GM23338 (cell line): ENCODE measurements around the gene FAM162A. TPM values are rescaled to one million over a fixed set of nuclear protein-coding genes. Genes with fewer than 3 reads are reported as not detected.

Experiments used
- ATAC-seq: fragments of 200-7000 bp; cut with Tn5 transposase; 3 replicates; pipeline ENCODE4 v1.9.1; 2020
- DNase-seq: peaks from one replicate; pipeline ENCODE4 v3.0.0-alpha.2; 2015; ENCODE audit warnings: low spot score
- H2AFZ ChIP-seq: fragments of 200-600 bp; sonication (generic); 2 replicates; pipeline ENCODE4 v1.8.0; 2016; ENCODE audit warnings: antibody characterized with exemption, mild to moderate bottlenecking, moderate library complexity
- H3F3A ChIP-seq: fragments of 200-600 bp; sonication (generic); replicated peaks from 2 replicates; pipeline ENCODE4 v1.8.0; 2017; ENCODE audit warnings: antibody characterized with exemption, mixed run types, low read depth
- H3K27ac ChIP-seq: fragments of 200-600 bp; sonication (generic); 2 replicates; pipeline ENCODE4 v1.6.1; 2016; ENCODE audit warnings: low read depth
- H3K27me3 ChIP-seq: fragments of 200-600 bp; sonication (generic); 2 replicates; pipeline ENCODE4 v1.8.0; 2016; ENCODE audit warnings: mild to moderate bottlenecking, mixed run types, moderate library complexity; ENCODE audit not compliant: insufficient read depth
- H3K36me3 ChIP-seq: fragments of 200-600 bp; sonication (generic); 2 replicates; pipeline ENCODE4 v1.8.0; 2016; ENCODE audit warnings: mild to moderate bottlenecking; ENCODE audit not compliant: insufficient read depth
- H3K4me1 ChIP-seq: fragments of 200-600 bp; sonication (generic); 2 replicates; pipeline ENCODE4 v1.8.0; 2016; ENCODE audit warnings: mild to moderate bottlenecking, moderate library complexity; ENCODE audit not compliant: insufficient read depth
- H3K4me2 ChIP-seq: fragments of 200-600 bp; sonication (generic); 2 replicates; pipeline ENCODE4 v1.7.1; 2017; ENCODE audit warnings: mixed run types
- H3K4me3 ChIP-seq: fragments of 200-600 bp; sonication (generic); 2 replicates; pipeline ENCODE4 v1.6.1; 2016; ENCODE audit warnings: mixed run types
- H3K79me2 ChIP-seq: fragments of 200-600 bp; sonication (generic); replicated peaks from 2 replicates; pipeline ENCODE4 v1.8.0; 2017; ENCODE audit warnings: mild to moderate bottlenecking; ENCODE audit not compliant: insufficient read depth
- H3K9me2 ChIP-seq: fragments of 200-600 bp; sonication (generic); 2 replicates; pipeline ENCODE4 v1.8.0; 2017; ENCODE audit not compliant: insufficient read depth
- H4K20me1 ChIP-seq: fragments of 200-600 bp; sonication (generic); replicated peaks from 2 replicates; pipeline ENCODE4 v1.8.0; 2017; ENCODE audit warnings: mild to moderate bottlenecking; ENCODE audit not compliant: insufficient read depth
- H3K27ac Mint-ChIP-seq: 2 replicates; pipeline ENCODE4 v1.8.0; 2020; ENCODE audit warnings: inconsistent platforms, mild to moderate bottlenecking, moderate library complexity, mixed read lengths
- H3K27me3 Mint-ChIP-seq: 3 replicates; pipeline ENCODE4 v1.8.0; 2022; ENCODE audit warnings: low read depth, mild to moderate bottlenecking, moderate library complexity, mixed read lengths, inconsistent platforms; ENCODE audit not compliant: insufficient read depth, poor library complexity
- H3K36me3 Mint-ChIP-seq: 3 replicates; pipeline ENCODE4 v1.8.0; 2021; ENCODE audit warnings: low read depth, mild to moderate bottlenecking, inconsistent platforms, moderate library complexity, mixed read lengths
- H3K4me1 Mint-ChIP-seq: 3 replicates; pipeline ENCODE4 v1.8.0; 2020; ENCODE audit warnings: mild to moderate bottlenecking, inconsistent platforms, mixed read lengths
- H3K4me3 Mint-ChIP-seq: 3 replicates; pipeline ENCODE4 v1.8.0; 2021; ENCODE audit warnings: moderate library complexity, mild to moderate bottlenecking, inconsistent platforms, mixed read lengths
- H3K9me3 Mint-ChIP-seq: 3 replicates; pipeline ENCODE4 v1.8.0; 2020; ENCODE audit warnings: moderate library complexity, mild to moderate bottlenecking, inconsistent platforms, mixed read lengths
- EZH2 ChIP-seq: fragments of 200-600 bp; sonication (generic); IDR thresholded peaks from one replicate; pipeline ENCODE4 v1.8.0; 2017; ENCODE audit warnings: antibody characterized with exemption, mild to moderate bottlenecking, low read depth; ENCODE audit not compliant: unreplicated experiment
- EZH2phosphoT487 ChIP-seq: fragments of 200-600 bp; sonication (generic); IDR thresholded peaks from one replicate; pipeline ENCODE4 v1.8.1; 2018; ENCODE audit warnings: antibody characterized with exemption; ENCODE audit not compliant: unreplicated experiment
- JUNB ChIP-seq: IDR thresholded peaks from one replicate; pipeline ENCODE4 v1.6.1; 2016; ENCODE audit warnings: antibody characterized with exemption; ENCODE audit not compliant: unreplicated experiment
- NANOG ChIP-seq: IDR thresholded peaks from 2 replicates; pipeline ENCODE4 v1.6.1; 2016; ENCODE audit warnings: antibody characterized with exemption, borderline replicate concordance
- POLR2AphosphoS5 ChIP-seq: IDR thresholded peaks from 2 replicates; pipeline ENCODE4 v1.6.1; 2016; ENCODE audit warnings: antibody characterized with exemption, low read depth
- REST ChIP-seq: IDR thresholded peaks from one replicate; pipeline ENCODE4 v1.6.1; 2018; ENCODE audit warnings: antibody characterized with exemption; ENCODE audit not compliant: unreplicated experiment
- STAT1 ChIP-seq: IDR thresholded peaks from one replicate; pipeline ENCODE4 v1.6.1; 2016; ENCODE audit warnings: antibody characterized with exemption; ENCODE audit not compliant: unreplicated experiment
- ZNF114 ChIP-seq: fragments of 250-450 bp; sonication (Bioruptor Pico); IDR thresholded peaks from 2 replicates; pipeline ENCODE4 v1.5.0; 2020; ENCODE audit warnings: mild to moderate bottlenecking, moderate library complexity
- ZNF331 ChIP-seq: fragments of 250-450 bp; sonication (Bioruptor Pico); IDR thresholded peaks from 2 replicates; pipeline ENCODE4 v1.5.0; 2020; ENCODE audit warnings: low read depth, mild to moderate bottlenecking, moderate library complexity
- polyA plus RNA-seq: library from polyadenylated mRNA; unstranded; fragments of >200 nt; fragmentation: Nextera tagmentation; extraction: Ambion mirVana; gene quantifications from 2 replicates; pipeline ENCODE4 v1.2.1, GENCODE V29; 2016
- total RNA-seq: library from RNA; depleted of rRNA; stranded (reverse); fragments of >200 nt; shearing (Covaris generic); gene quantifications from 2 replicates; pipeline ENCODE4 v1.2.3, GENCODE V29; 2014
- TF ChIP-seq, protein P1 (sequence below): fragments of 250-450 bp; sonication (Bioruptor Pico); IDR thresholded peaks from 2 replicates; pipeline ENCODE4 v1.5.0; 2020; ENCODE audit warnings: mild to moderate bottlenecking, moderate library complexity
- TF ChIP-seq, protein P2 (sequence below): IDR thresholded peaks from 2 replicates; pipeline ENCODE4 v1.6.1; 2016; ENCODE audit warnings: antibody characterized with exemption

FAM162A gene
- total and polyA plus RNA-seq, 2 experiments from 2014 or later, result 35.9 to 234 TPM

GRCh38 chr3:122456074-122456473 lies 72.1 kb downstream of the FAM162A start:
- Histone ChIP-seq H3K9me2 (no peaks in the 10 kb centered on the region), H2AFZ (no peak overlapping the region), H3K4me1 (no peaks in the 10 kb centered on the region), H3K27ac (no peak overlapping the region), H3K36me3 (peaks cover 33% of the 10 kb centered on the region), H4K20me1 (no peaks in the 10 kb centered on the region; the same call in 1 of the 2 replicates), H3K4me2 (no peak overlapping the region), H3K4me3 (no peak overlapping the region), H3K27me3 (no peaks in the 10 kb centered on the region), H3F3A (peaks cover 4% of the 10 kb centered on the region; the same call in 1 of the 2 replicates), H3K79me2 (no peaks in the 10 kb centered on the region)
- Mint-ChIP-seq H3K9me3 (no peaks in the 10 kb centered on the region), H3K4me1 (no peaks in the 10 kb centered on the region), H3K36me3 (peaks cover 49% of the 10 kb centered on the region), H3K4me3 (no peak overlapping the region), H3K27me3 (no peaks in the 10 kb centered on the region), H3K27ac (no peak overlapping the region)
- TF ChIP-seq JUNB, result no peak
- TF ChIP-seq ZNF331 (CRISPR knock-in tag), result no peak
- DNase-seq, result no peak
- ATAC-seq, result no peak

- H3K9me2 ChIP-seq, result no peaks in the 10 kb centered on the region
- DNase-seq, result no peak
- H4K20me1 ChIP-seq, result no peaks in the 10 kb centered on the region
- peaks cover 4% of the 10 kb centered on the region; the same call in 1 of the 2 replicates for H3F3A ChIP-seq
- H3K4me1 ChIP-seq, result no peaks in the 10 kb centered on the region
- no peak overlapping the region for H3K4me2 ChIP-seq
- Mint-ChIP-seq H3K36me3 (peaks cover 52% of the 10 kb centered on the region), H3K4me3 (no peak overlapping the region), H3K27me3 (no peaks in the 10 kb centered on the region), H3K4me1 (no peaks in the 10 kb centered on the region), H3K9me3 (no peaks in the 10 kb centered on the region), H3K27ac (no peak overlapping the region)
- H3K79me2 ChIP-seq, result no peaks in the 10 kb centered on the region
- no peak overlapping the region for H2AFZ ChIP-seq
- no peaks in the 10 kb centered on the region for H3K27me3 ChIP-seq
- H3K27ac ChIP-seq, result no peak overlapping the region
- peaks cover 30% of the 10 kb centered on the region for H3K36me3 ChIP-seq
- H3K4me3 ChIP-seq, result no peak overlapping the region
- ATAC-seq, result no peak
- TF ChIP-seq, protein P1, sequence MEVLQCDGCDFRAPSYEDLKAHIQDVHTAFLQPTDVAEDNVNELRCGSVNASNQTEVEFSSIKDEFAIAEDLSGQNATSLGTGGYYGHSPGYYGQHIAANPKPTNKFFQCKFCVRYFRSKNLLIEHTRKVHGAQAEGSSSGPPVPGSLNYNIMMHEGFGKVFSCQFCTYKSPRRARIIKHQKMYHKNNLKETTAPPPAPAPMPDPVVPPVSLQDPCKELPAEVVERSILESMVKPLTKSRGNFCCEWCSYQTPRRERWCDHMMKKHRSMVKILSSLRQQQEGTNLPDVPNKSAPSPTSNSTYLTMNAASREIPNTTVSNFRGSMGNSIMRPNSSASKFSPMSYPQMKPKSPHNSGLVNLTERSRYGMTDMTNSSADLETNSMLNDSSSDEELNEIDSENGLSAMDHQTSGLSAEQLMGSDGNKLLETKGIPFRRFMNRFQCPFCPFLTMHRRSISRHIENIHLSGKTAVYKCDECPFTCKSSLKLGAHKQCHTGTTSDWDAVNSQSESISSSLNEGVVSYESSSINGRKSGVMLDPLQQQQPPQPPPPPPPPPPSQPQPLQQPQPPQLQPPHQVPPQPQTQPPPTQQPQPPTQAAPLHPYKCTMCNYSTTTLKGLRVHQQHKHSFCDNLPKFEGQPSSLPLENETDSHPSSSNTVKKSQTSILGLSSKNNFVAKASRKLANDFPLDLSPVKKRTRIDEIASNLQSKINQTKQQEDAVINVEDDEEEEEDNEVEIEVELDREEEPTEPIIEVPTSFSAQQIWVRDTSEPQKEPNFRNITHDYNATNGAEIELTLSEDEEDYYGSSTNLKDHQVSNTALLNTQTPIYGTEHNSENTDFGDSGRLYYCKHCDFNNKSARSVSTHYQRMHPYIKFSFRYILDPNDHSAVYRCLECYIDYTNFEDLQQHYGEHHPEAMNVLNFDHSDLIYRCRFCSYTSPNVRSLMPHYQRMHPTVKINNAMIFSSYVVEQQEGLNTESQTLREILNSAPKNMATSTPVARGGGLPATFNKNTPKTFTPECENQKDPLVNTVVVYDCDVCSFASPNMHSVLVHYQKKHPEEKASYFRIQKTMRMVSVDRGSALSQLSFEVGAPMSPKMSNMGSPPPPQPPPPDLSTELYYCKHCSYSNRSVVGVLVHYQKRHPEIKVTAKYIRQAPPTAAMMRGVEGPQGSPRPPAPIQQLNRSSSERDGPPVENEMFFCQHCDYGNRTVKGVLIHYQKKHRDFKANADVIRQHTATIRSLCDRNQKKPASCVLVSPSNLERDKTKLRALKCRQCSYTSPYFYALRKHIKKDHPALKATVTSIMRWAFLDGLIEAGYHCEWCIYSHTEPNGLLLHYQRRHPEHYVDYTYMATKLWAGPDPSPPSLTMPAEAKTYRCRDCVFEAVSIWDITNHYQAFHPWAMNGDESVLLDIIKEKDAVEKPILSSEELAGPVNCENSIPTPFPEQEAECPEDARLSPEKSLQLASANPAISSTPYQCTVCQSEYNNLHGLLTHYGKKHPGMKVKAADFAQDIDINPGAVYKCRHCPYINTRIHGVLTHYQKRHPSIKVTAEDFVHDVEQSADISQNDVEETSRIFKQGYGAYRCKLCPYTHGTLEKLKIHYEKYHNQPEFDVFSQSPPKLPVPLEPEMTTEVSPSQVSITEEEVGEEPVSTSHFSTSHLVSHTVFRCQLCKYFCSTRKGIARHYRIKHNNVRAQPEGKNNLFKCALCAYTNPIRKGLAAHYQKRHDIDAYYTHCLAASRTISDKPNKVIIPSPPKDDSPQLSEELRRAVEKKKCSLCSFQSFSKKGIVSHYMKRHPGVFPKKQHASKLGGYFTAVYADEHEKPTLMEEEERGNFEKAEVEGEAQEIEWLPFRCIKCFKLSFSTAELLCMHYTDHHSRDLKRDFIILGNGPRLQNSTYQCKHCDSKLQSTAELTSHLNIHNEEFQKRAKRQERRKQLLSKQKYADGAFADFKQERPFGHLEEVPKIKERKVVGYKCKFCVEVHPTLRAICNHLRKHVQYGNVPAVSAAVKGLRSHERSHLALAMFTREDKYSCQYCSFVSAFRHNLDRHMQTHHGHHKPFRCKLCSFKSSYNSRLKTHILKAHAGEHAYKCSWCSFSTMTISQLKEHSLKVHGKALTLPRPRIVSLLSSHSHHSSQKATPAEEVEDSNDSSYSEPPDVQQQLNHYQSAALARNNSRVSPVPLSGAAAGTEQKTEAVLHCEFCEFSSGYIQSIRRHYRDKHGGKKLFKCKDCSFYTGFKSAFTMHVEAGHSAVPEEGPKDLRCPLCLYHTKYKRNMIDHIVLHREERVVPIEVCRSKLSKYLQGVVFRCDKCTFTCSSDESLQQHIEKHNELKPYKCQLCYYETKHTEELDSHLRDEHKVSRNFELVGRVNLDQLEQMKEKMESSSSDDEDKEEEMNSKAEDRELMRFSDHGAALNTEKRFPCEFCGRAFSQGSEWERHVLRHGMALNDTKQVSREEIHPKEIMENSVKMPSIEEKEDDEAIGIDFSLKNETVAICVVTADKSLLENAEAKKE, result no peak
- TF ChIP-seq ZNF331 (CRISPR knock-in tag) (no peak), STAT1 (no peak), JUNB (no peak), REST (no peak), EZH2phosphoT487 (no peak), NANOG (no peak), EZH2 (no peak), POLR2AphosphoS5 (no peak), ZNF114 (CRISPR knock-in tag) (no peak)
- TF ChIP-seq, protein P2, sequence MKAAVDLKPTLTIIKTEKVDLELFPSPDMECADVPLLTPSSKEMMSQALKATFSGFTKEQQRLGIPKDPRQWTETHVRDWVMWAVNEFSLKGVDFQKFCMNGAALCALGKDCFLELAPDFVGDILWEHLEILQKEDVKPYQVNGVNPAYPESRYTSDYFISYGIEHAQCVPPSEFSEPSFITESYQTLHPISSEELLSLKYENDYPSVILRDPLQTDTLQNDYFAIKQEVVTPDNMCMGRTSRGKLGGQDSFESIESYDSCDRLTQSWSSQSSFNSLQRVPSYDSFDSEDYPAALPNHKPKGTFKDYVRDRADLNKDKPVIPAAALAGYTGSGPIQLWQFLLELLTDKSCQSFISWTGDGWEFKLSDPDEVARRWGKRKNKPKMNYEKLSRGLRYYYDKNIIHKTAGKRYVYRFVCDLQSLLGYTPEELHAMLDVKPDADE, result no peak
These were observed 73.7 kb downstream of the FAM162A start for GRCh38 chr3:122457706-122458105.
